ENCODE data around the gene MMP27. TPM values are rescaled to one million over a fixed set of nuclear protein-coding genes. Genes with fewer than 3 reads are reported as not detected.

Gene MMP27
- polyA plus RNA-seq, 1 of the 3 experiments (the other 2 are of a cell fraction): not detected

GRCh38 chr11:102643941-102644340, 61.6 kb downstream of the MMP27 start:
- Histone ChIP-seq H3K36me3 (replicated peaks in 1 of 2; ENCODE audit: control insufficient read depth in 1 of 2, insufficient read depth in 2 of 2, low read length in 1 of 2) (no peaks in the 10 kb centered on the region), H3K4me2 (no peak overlapping the region), H3K4me3 (ENCODE audit: low read depth in 2 of 2, low read length in 1 of 2) (no peak overlapping the region), H3K9ac (no peak overlapping the region), H3K9me3 (no peaks in the 10 kb centered on the region), H3F3A (replicated peaks; ENCODE audit: insufficient read depth) (no peaks in the 10 kb centered on the region), H3K9me2 (no peaks in the 10 kb centered on the region), H3K27me3 (ENCODE audit: insufficient read depth) (no peaks in the 10 kb centered on the region), H4K20me1 (ENCODE audit: insufficient read depth) (no peaks in the 10 kb centered on the region), H3K27ac (ENCODE audit: low read depth in 2 of 2, low read length in 1 of 2) (no peak overlapping the region), H2AFZ (ENCODE audit: low read depth) (peak overlapping the region; percentile 39; the same call in 1 of the 2 replicates), H3K4me1 (ENCODE audit: control insufficient read depth in 1 of 2, insufficient read depth in 2 of 2, low read depth in 1 of 2, low read length in 1 of 2) (peaks cover 0 to 6% of the 10 kb centered on the region in 2 experiments; a peak in 1 of 4 replicates), H3K79me2 (ENCODE audit: insufficient read depth) (no peaks in the 10 kb centered on the region)
- DNase-seq: no peak
- ChIA-PET CTCF (no interaction called here), POLR2A (no interaction called here)
- WGBS (ENCODE audit: low lambda C conversion rate): 61% methylated on average over 4 of the region's 4 CpGs
- TF ChIP-seq MXI1 (IDR thresholded peaks at IDR 0.05; ENCODE audit: low read depth, low read length) (no peak), POLR2AphosphoS5 (IDR thresholded peaks at IDR 0.05; ENCODE audit: low read depth, low read length) (no peak), SMC3 (IDR thresholded peaks at IDR 0.05; ENCODE audit: low read depth, low read length) (no peak), TCF12 (IDR thresholded peaks at IDR 0.05) (no peak), RAD21 (IDR thresholded peaks at IDR 0.05; ENCODE audit: low read length) (no peak), MEF2A (IDR thresholded peaks at IDR 0.05; ENCODE audit: borderline replicate concordance, low read depth) (no peak), FOSL2 (IDR thresholded peaks at IDR 0.05; ENCODE audit: borderline replicate concordance, low read depth) (no peak), RFX5 (IDR thresholded peaks at IDR 0.05; ENCODE audit: low read length) (no peak), USF1 (IDR thresholded peaks at IDR 0.05; ENCODE audit: borderline replicate concordance, low read depth) (no peak), ZBTB33 (IDR thresholded peaks at IDR 0.05; ENCODE audit: borderline replicate concordance, low read depth) (no peak), EZH2phosphoT487 (IDR thresholded peaks at IDR 0.05; ENCODE audit: borderline replicate concordance, low read depth) (no peak), SIN3A (IDR thresholded peaks at IDR 0.05; ENCODE audit: borderline replicate concordance, low read depth, low read length) (no peak)
- TF ChIP-seq, protein P1, sequence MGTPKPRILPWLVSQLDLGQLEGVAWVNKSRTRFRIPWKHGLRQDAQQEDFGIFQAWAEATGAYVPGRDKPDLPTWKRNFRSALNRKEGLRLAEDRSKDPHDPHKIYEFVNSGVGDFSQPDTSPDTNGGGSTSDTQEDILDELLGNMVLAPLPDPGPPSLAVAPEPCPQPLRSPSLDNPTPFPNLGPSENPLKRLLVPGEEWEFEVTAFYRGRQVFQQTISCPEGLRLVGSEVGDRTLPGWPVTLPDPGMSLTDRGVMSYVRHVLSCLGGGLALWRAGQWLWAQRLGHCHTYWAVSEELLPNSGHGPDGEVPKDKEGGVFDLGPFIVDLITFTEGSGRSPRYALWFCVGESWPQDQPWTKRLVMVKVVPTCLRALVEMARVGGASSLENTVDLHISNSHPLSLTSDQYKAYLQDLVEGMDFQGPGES (IDR thresholded peaks at IDR 0.05; ENCODE audit: low read depth, low read length): no peak
- TF ChIP-seq, protein P2, sequence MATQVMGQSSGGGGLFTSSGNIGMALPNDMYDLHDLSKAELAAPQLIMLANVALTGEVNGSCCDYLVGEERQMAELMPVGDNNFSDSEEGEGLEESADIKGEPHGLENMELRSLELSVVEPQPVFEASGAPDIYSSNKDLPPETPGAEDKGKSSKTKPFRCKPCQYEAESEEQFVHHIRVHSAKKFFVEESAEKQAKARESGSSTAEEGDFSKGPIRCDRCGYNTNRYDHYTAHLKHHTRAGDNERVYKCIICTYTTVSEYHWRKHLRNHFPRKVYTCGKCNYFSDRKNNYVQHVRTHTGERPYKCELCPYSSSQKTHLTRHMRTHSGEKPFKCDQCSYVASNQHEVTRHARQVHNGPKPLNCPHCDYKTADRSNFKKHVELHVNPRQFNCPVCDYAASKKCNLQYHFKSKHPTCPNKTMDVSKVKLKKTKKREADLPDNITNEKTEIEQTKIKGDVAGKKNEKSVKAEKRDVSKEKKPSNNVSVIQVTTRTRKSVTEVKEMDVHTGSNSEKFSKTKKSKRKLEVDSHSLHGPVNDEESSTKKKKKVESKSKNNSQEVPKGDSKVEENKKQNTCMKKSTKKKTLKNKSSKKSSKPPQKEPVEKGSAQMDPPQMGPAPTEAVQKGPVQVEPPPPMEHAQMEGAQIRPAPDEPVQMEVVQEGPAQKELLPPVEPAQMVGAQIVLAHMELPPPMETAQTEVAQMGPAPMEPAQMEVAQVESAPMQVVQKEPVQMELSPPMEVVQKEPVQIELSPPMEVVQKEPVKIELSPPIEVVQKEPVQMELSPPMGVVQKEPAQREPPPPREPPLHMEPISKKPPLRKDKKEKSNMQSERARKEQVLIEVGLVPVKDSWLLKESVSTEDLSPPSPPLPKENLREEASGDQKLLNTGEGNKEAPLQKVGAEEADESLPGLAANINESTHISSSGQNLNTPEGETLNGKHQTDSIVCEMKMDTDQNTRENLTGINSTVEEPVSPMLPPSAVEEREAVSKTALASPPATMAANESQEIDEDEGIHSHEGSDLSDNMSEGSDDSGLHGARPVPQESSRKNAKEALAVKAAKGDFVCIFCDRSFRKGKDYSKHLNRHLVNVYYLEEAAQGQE (IDR thresholded peaks at IDR 0.05; ENCODE audit: low read depth, low read length): no peak

Other genes starting within 250 kb of the MMP27 start
- 0.13 and 0.36 TPM in 2 replicates for gene MMP7, start 175.0 kb downstream of the MMP27 start, polyA plus RNA-seq (2012; rRNA removed)
- gene MMP20, start 80.4 kb downstream of the MMP27 start, polyA plus RNA-seq (2012; rRNA removed): not detected in 2 replicates
- 0.07 TPM in 1 of 2 replicates, not detected in the other for gene MMP8, start 19.2 kb upstream of the MMP27 start, polyA plus RNA-seq (2012; rRNA removed)
- 1.4 and 2.2 TPM in 2 replicates for gene MMP10, start 74.9 kb upstream of the MMP27 start, polyA plus RNA-seq (2012; rRNA removed)
- gene MMP1, start 92.4 kb upstream of the MMP27 start, polyA plus RNA-seq (2012; rRNA removed): 5.9 and 6.5 TPM in 2 replicates
- 39.3 and 48.4 TPM in 2 replicates for gene MMP3, start 137.8 kb upstream of the MMP27 start, polyA plus RNA-seq (2012; rRNA removed)
- gene MMP12, start 169.2 kb upstream of the MMP27 start, polyA plus RNA-seq (2012; rRNA removed): 2.0 and 2.8 TPM in 2 replicates
- gene MMP13, start 250.0 kb upstream of the MMP27 start, polyA plus RNA-seq (2012; rRNA removed): 0.12 and 0.15 TPM in 2 replicates

All from SK-N-SH (cell line).